H1 (cell line): ENCODE data around the gene KCTD2. TPM values are rescaled to one million over a fixed set of nuclear protein-coding genes. Genes with fewer than 3 reads are reported as not detected.

Source experiments
- CTCF ChIA-PET: fragments of 300-600 bp; sonication (Branson Sonifier 250); formaldehyde crosslinking; loops from one replicate; lab custom pipeline; 2021; ENCODE audit not compliant: partially characterized antibody; lab: Charles Lee
- POLR2A ChIA-PET: fragments of 300-600 bp; sonication (Branson Sonifier 250); formaldehyde crosslinking; loops from one replicate; lab custom pipeline; 2021; ENCODE audit warnings: inconsistent platforms; ENCODE audit not compliant: partially characterized antibody; lab: Charles Lee
- DNase-seq, 2 experiments: peaks; one replicate each; pipeline versions ENCODE4 v3.0.0 to v3.0.0-alpha.2; 2010 to 2022; ENCODE audit warnings: low spot score in 2 of 2, low read depth in 1 of 2, mixed read lengths in 1 of 2
- FAIRE-seq: peaks from 2 replicates; lab custom pipeline; 2011; peaks lifted over from hg19 to GRCh38; lab: Jason Lieb, UNC
- H2AFZ ChIP-seq: 2 replicates; pipeline ENCODE4 v1.8.1; 2012; ENCODE audit warnings: low read length, inconsistent platforms
- H2AK5ac ChIP-seq: 2 replicates; pipeline ENCODE4 v1.6.1; 2013; ENCODE audit warnings: low read depth, low read length
- H2BK120ac ChIP-seq: replicated peaks from 2 replicates; pipeline ENCODE3; 2013; ENCODE audit warnings: low read depth, low read length, inconsistent platforms
- H2BK12ac ChIP-seq: 2 replicates; pipeline ENCODE4 v1.6.1; 2013; ENCODE audit warnings: low read depth, low read length
- H2BK15ac ChIP-seq: 2 replicates; pipeline ENCODE4 v1.6.1; 2013; ENCODE audit warnings: low read length
- H2BK20ac ChIP-seq: 2 replicates; pipeline ENCODE4 v1.6.1; 2013; ENCODE audit warnings: low read length
- H2BK5ac ChIP-seq: 2 replicates; pipeline ENCODE4 v1.6.1; 2013; ENCODE audit warnings: low read depth, low read length
- H3K14ac ChIP-seq: 2 replicates; pipeline ENCODE4 v1.6.1; 2013; ENCODE audit warnings: inconsistent platforms; ENCODE audit not compliant: insufficient read length
- H3K18ac ChIP-seq: 2 replicates; pipeline ENCODE4 v1.6.1; 2013; ENCODE audit warnings: low read length; ENCODE audit errors: extremely low read depth
- H3K23ac ChIP-seq: 2 replicates; pipeline ENCODE4 v1.6.1; 2013; ENCODE audit warnings: inconsistent platforms; ENCODE audit not compliant: insufficient read length
- H3K23me2 ChIP-seq: 2 replicates; pipeline ENCODE4 v1.6.1; 2013; ENCODE audit warnings: low read depth, low read length
- H3K27ac ChIP-seq: 2 replicates; pipeline ENCODE4 v1.6.1; 2011; ENCODE audit warnings: low read depth, low read length, inconsistent platforms
- H3K27me3 ChIP-seq, 4 experiments: replicated peaks in 1 of 4; 1 replicate in 1 of 4; 2 replicates in 3 of 4; pipeline versions ENCODE4 v1.6.1 to v1.8.1; 2011 to 2013; ENCODE audit warnings: low read length in 3 of 4, mild to moderate bottlenecking in 3 of 4, inconsistent platforms in 2 of 4, mixed read lengths in 2 of 4, moderate library complexity in 1 of 4; ENCODE audit not compliant: control insufficient read depth in 3 of 4, insufficient read depth in 3 of 4; ENCODE audit errors: extremely low read depth in 1 of 4
- H3K36me3 ChIP-seq, 4 experiments: 2 replicates each; pipeline versions ENCODE4 v1.6.1 to v1.8.1; 2011 to 2013; ENCODE audit warnings: mild to moderate bottlenecking in 4 of 4, low read length in 3 of 4, moderate library complexity in 2 of 4, control low read depth in 1 of 4, inconsistent platforms in 1 of 4; ENCODE audit not compliant: insufficient read depth in 4 of 4, control insufficient read depth in 2 of 4
- H3K4ac ChIP-seq: replicated peaks from 2 replicates; pipeline ENCODE3; 2013; ENCODE audit warnings: low read length, low read depth, mixed read lengths, inconsistent platforms; ENCODE audit not compliant: insufficient read length
- H3K4me1 ChIP-seq, 4 experiments: replicated peaks in 1 of 4; 1 replicate in 1 of 4; 2 replicates in 3 of 4; pipeline versions ENCODE4 v1.6.1 to v1.8.1; 2011 to 2013; ENCODE audit warnings: low read length in 3 of 4, inconsistent platforms in 2 of 4, mixed read lengths in 1 of 4; ENCODE audit not compliant: insufficient read depth in 4 of 4, control insufficient read depth in 3 of 4
- H3K4me2 ChIP-seq, 2 experiments: 2 replicates each; pipeline versions ENCODE4 v1.6.1 to v1.8.1; 2011 to 2013; ENCODE audit warnings: low read depth in 2 of 2, low read length in 2 of 2, control low read depth in 1 of 2, inconsistent platforms in 1 of 2, mild to moderate bottlenecking in 1 of 2; ENCODE audit not compliant: insufficient read depth in 1 of 2
- H3K4me3 ChIP-seq, 4 experiments: fragments of 200-600, 300-600 bp in 1 of 4; sonication (generic), shearing (Covaris generic), sonication (Bioruptor Twin) in 1 of 4; 2 replicates each; pipeline versions ENCODE4 v1.5.1 to v1.8.1; 2011 to 2016; ENCODE audit warnings: low read length in 4 of 4, low read depth in 3 of 4, control low read depth in 2 of 4, inconsistent platforms in 2 of 4, mild to moderate bottlenecking in 2 of 4, mixed read lengths in 1 of 4, moderate library complexity in 1 of 4; ENCODE audit not compliant: insufficient read depth in 2 of 4; ENCODE audit errors: extremely low read depth in 1 of 4
- H3K56ac ChIP-seq: replicated peaks from 2 replicates; pipeline ENCODE3; 2013; ENCODE audit warnings: low read depth, mild to moderate bottlenecking, mixed read lengths, low read length, inconsistent platforms; ENCODE audit not compliant: insufficient read length
- H3K79me1 ChIP-seq: 2 replicates; pipeline ENCODE4 v1.6.1; 2013; ENCODE audit warnings: low read depth, low read length, control low read depth
- H3K79me2 ChIP-seq, 2 experiments: 2 replicates each; pipeline versions ENCODE4 v1.6.1 to v1.8.1; 2012 to 2013; ENCODE audit warnings: low read length in 2 of 2, mild to moderate bottlenecking in 2 of 2, inconsistent platforms in 1 of 2; ENCODE audit not compliant: insufficient read depth in 2 of 2, control insufficient read depth in 1 of 2
- H3K9ac ChIP-seq, 4 experiments: replicated peaks in 1 of 4; 1 replicate in 1 of 4; 2 replicates in 3 of 4; pipeline versions ENCODE4 v1.6.1 to v1.8.1; 2011 to 2013; ENCODE audit warnings: low read depth in 3 of 4, low read length in 3 of 4, control low read depth in 2 of 4, mild to moderate bottlenecking in 2 of 4, moderate library complexity in 2 of 4, inconsistent platforms in 1 of 4; ENCODE audit errors: extremely low read depth in 1 of 4
- H3K9me3 ChIP-seq, 2 experiments: 2 replicates each; pipeline versions ENCODE4 v1.6.1 to v1.8.1; 2012 to 2013; ENCODE audit warnings: mild to moderate bottlenecking in 2 of 2, moderate library complexity in 2 of 2, control low read depth in 1 of 2, inconsistent platforms in 1 of 2, low read depth in 1 of 2, low read length in 1 of 2, mixed read lengths in 1 of 2; ENCODE audit not compliant: insufficient read depth in 2 of 2
- H4K20me1 ChIP-seq, 2 experiments: replicated peaks in 1 of 2; 2 replicates each; pipeline versions ENCODE3 to v1.8.1; 2011 to 2013; ENCODE audit warnings: inconsistent platforms in 2 of 2, low read length in 2 of 2, mild to moderate bottlenecking in 1 of 2; ENCODE audit not compliant: insufficient read depth in 2 of 2, control insufficient read depth in 1 of 2
- H4K5ac ChIP-seq: 2 replicates; pipeline ENCODE4 v1.6.1; 2013; ENCODE audit warnings: low read length, low read depth, mixed read lengths, inconsistent platforms; ENCODE audit not compliant: insufficient read length
- H4K8ac ChIP-seq: 2 replicates; pipeline ENCODE4 v1.8.0; 2013; ENCODE audit warnings: mild to moderate bottlenecking, moderate library complexity, low read length, inconsistent platforms; ENCODE audit not compliant: insufficient read depth; ENCODE audit errors: extremely low read depth
- H4K91ac ChIP-seq: replicated peaks from 2 replicates; pipeline ENCODE3; 2013; ENCODE audit warnings: low read length, mixed read lengths, inconsistent platforms; ENCODE audit not compliant: insufficient read length
- CHD1 ChIP-seq: IDR thresholded peaks from 2 replicates; pipeline ENCODE4 v1.6.1; 2012; ENCODE audit warnings: low read depth, low read length, improper control_type of control experiment
- GTF2F1 ChIP-seq: IDR thresholded peaks from 2 replicates; pipeline ENCODE4 v1.6.1; 2012; ENCODE audit warnings: low read depth, low read length, improper control_type of control experiment, borderline replicate concordance
- HDAC2 ChIP-seq, 2 experiments: fragments of 300-600 bp in 1 of 2; sonication (generic) in 1 of 2; IDR thresholded peaks; 2 replicates each; pipeline ENCODE4 v1.6.1; 2011 to 2012; ENCODE audit warnings: low read depth in 2 of 2, low read length in 2 of 2, mild to moderate bottlenecking in 2 of 2, moderate library complexity in 2 of 2, borderline replicate concordance in 1 of 2, inconsistent platforms in 1 of 2
- POLR2A ChIP-seq, 2 experiments: IDR thresholded peaks; 1 replicate in 1 of 2; 2 replicates in 1 of 2; pipeline ENCODE4 v1.6.1; 2011; ENCODE audit warnings: low read depth in 2 of 2, low read length in 2 of 2, mild to moderate bottlenecking in 2 of 2; ENCODE audit errors: control extremely low read depth in 1 of 2
- SIN3A ChIP-seq, 2 experiments: IDR thresholded peaks in 1 of 2; conservative IDR thresholded peaks in 1 of 2; 2 replicates each; pipeline ENCODE4 v1.6.1; 2011 to 2012; ENCODE audit warnings: low read length in 2 of 2, improper control_type of control experiment in 1 of 2, low read depth in 1 of 2, mild to moderate bottlenecking in 1 of 2
- SP2 ChIP-seq: IDR thresholded peaks from 2 replicates; pipeline ENCODE4 v1.6.1; 2012; ENCODE audit warnings: mild to moderate bottlenecking, low read length, inconsistent platforms
- WGBS, 2 experiments: shearing (Covaris generic) in 1 of 2; methylation state at CpG; one replicate each; pipeline versions ENCODE4 v1.1.6 to v1.1.7; 2013 to 2015; ENCODE audit warnings: low lambda C conversion rate in 2 of 2, mixed read lengths in 2 of 2, inconsistent platforms in 1 of 2, low coverage in 1 of 2, missing lambda C conversion rate in 1 of 2; ENCODE audit not compliant: insufficient replicate concordance in 2 of 2, insufficient coverage in 1 of 2, insufficient read length in 1 of 2; ENCODE audit errors: extremely low coverage in 1 of 2, missing lambda C conversion rate in 1 of 2; 5-methylcytosine and 5-hydroxymethylcytosine counted together
- polyA plus RNA-seq, 7 experiments: library from polyadenylated mRNA; depleted of rRNA in 3 of 7; stranded (reverse) in 5 of 7; unstranded in 2 of 7; fragments of >200 nt in 5 of 7; fragments of 200-250 nt in 2 of 7; gene quantifications; 1 replicate in 5 of 7; 2 replicates in 1 of 7; 4 replicates in 1 of 7; pipeline versions ENCODE4 v1.2.1 to v1.2.3, GENCODE V29; 2011 to 2013; ENCODE audit warnings: missing spikeins in 2 of 7, mixed read lengths in 2 of 7
- total RNA-seq: library from RNA; stranded (reverse); fragmentation: NEBNext Ultra II Directional; extraction: Animal tissue kit (Norgen Biotek cat#: 25700); gene quantifications from 2 replicates; pipeline ENCODE4 v1.2.1, GENCODE V29; 2021
- TF ChIP-seq, protein P1 (sequence below): IDR thresholded peaks from 2 replicates; pipeline ENCODE4 v1.6.1; 2012; ENCODE audit warnings: low read length, inconsistent platforms
- TF ChIP-seq, protein P2 (sequence below): IDR thresholded peaks from 2 replicates; pipeline ENCODE4 v1.6.1; 2011; ENCODE audit warnings: low read length, improper control_type of control experiment

The KCTD2 gene
- total and polyA plus RNA-seq, 2 of the 8 experiments (the other 6 are each of a cell fraction or from before 2014, with no cell fraction given), result 33.7 to 36.8 TPM

DNA sequence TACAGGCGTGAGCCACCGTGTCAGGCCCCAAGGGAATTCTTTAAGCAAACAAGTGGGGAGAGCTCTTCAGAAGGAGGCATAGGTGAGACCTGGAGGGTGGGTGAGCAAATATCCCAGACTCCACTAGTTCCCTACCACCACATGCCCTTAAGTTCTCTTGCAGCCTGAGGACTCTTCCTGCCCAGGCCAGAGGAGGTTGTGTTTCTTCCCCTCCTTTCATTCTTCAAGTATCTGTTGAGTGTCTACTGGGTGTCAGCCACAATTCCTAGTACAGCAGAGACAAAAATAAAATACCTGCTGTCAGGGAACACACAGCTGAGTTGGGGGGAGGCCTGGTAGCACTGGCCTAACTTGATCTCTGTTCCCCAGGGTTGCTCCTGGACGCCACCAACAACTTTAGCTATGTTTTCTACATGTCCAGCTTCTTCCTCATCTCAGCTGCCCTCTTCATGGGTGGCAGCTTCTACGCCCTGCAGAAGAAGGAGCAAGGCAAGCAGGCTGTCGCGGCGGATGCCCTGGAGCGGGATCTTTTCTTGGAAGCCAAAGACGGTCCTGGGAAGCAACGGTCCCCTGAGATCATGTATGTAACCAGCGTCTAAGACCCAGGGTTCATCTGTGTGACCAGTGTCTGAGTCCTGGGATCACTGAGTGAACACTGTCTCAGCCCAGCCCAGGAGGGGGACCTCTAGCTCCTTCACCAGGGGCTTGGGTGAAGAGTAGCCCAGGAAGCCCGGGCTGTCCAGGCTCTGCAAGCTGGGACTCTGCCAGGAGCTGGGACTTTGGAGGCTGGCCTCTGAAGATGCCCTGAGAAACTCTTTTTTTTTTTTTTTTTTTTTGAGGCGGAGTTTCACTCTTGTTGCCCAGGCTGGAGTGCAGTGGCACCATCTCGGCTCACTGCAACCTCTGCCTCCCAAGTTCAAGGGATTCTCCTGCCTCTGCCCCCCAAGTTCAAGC, 56.9 kb downstream of the KCTD2 start:
- Histone ChIP-seq H3K4me1 (no peaks in the 10 kb centered on the region; a peak in 1 of 7 replicates), H3K14ac (no peak overlapping the region), H2BK15ac (no peak overlapping the region), H3K4ac (no peak overlapping the region), H3K9ac (no peak overlapping the region), H2BK120ac (no peak overlapping the region), H3K23ac (no peak overlapping the region), H3K4me2 (no peak overlapping the region), H2BK20ac (no peak overlapping the region), H3K27me3 (no peaks in the 10 kb centered on the region), H3K4me3 (no peak overlapping the region), H4K91ac (no peak overlapping the region), H3K23me2 (peaks cover under 1% of the 10 kb centered on the region; the same call in 1 of the 2 replicates), H2BK5ac (no peak overlapping the region), H2AK5ac (no peak overlapping the region), H4K5ac (no peak overlapping the region), H2BK12ac (no peak overlapping the region), H2AFZ (no peak overlapping the region), H4K20me1 (no peaks in the 10 kb centered on the region), H3K79me2 (no peaks in the 10 kb centered on the region), H3K36me3 (peaks cover 0 to 9% (median 2%) of the 10 kb centered on the region in 4 experiments; a peak in 5 of 8 replicates), H3K56ac (no peak overlapping the region), H3K27ac (no peak overlapping the region), H4K8ac (no peak overlapping the region), H3K9me3 (peaks cover 0 to 3% of the 10 kb centered on the region in 2 experiments; a peak in 2 of 4 replicates), H3K18ac (no peak overlapping the region), H3K79me1 (no peaks in the 10 kb centered on the region)
- ChIA-PET POLR2A (interaction anchor here (1.2 to 8.7 kb wide), 6 partner anchors 10 to 54 kb away, joined by 3 to 32 read pairs (median 4); partner anchors contain the start of genes JPT1 and SLC16A5), CTCF (interaction anchor here (0.6 to 6.2 kb wide), 26 partner anchors 8 to 308 kb away, joined by 3 to 81 read pairs (median 7); partner anchors contain the start of genes MRPL58, NT5C, SLC16A5 and SUMO2)
- WGBS, 2 experiments, result 84% methylated on average over 11 of the region's 14 CpGs; no CpG with 5 or more reads in 1 of the 2 experiments
- FAIRE-seq (no peak), DNase-seq (no peak)
- TF ChIP-seq, protein P1, sequence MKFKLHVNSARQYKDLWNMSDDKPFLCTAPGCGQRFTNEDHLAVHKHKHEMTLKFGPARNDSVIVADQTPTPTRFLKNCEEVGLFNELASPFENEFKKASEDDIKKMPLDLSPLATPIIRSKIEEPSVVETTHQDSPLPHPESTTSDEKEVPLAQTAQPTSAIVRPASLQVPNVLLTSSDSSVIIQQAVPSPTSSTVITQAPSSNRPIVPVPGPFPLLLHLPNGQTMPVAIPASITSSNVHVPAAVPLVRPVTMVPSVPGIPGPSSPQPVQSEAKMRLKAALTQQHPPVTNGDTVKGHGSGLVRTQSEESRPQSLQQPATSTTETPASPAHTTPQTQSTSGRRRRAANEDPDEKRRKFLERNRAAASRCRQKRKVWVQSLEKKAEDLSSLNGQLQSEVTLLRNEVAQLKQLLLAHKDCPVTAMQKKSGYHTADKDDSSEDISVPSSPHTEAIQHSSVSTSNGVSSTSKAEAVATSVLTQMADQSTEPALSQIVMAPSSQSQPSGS, result no peak
- TF ChIP-seq POLR2A (IDR thresholded peaks at IDR 0.05; ENCODE audit: control extremely low read depth in 1 of 2, low read depth in 2 of 2, low read length in 2 of 2) (no peak), SIN3A (conservative IDR thresholded peaks at IDR 0.05 in 1 of 2, IDR thresholded peaks at IDR 0.05 in 1 of 2; ENCODE audit: low read depth in 1 of 2, low read length in 2 of 2) (no peak), CHD1 (no peak), GTF2F1 (no peak), HDAC2 (IDR thresholded peaks at IDR 0.05; ENCODE audit: borderline replicate concordance in 1 of 2, low read depth in 2 of 2, low read length in 2 of 2) (no peak), SP2 (no peak)
- TF ChIP-seq, protein P2, sequence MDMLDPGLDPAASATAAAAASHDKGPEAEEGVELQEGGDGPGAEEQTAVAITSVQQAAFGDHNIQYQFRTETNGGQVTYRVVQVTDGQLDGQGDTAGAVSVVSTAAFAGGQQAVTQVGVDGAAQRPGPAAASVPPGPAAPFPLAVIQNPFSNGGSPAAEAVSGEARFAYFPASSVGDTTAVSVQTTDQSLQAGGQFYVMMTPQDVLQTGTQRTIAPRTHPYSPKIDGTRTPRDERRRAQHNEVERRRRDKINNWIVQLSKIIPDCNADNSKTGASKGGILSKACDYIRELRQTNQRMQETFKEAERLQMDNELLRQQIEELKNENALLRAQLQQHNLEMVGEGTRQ, result no peak
